HG02610 (cell line): ENCODE data around the gene AATK.
A peak's percentile ranks its signal among the peaks of the same experiment; 100 is the strongest.

Experiments
- ATAC-seq: cut with Tn5 transposase; IDR thresholded peaks from one replicate; pipeline ENCODE4 v1.9.1; 2021; ENCODE audit warnings: mild to moderate bottlenecking, moderate library complexity; ENCODE audit not compliant: unreplicated experiment

AATK gene

DNA sequence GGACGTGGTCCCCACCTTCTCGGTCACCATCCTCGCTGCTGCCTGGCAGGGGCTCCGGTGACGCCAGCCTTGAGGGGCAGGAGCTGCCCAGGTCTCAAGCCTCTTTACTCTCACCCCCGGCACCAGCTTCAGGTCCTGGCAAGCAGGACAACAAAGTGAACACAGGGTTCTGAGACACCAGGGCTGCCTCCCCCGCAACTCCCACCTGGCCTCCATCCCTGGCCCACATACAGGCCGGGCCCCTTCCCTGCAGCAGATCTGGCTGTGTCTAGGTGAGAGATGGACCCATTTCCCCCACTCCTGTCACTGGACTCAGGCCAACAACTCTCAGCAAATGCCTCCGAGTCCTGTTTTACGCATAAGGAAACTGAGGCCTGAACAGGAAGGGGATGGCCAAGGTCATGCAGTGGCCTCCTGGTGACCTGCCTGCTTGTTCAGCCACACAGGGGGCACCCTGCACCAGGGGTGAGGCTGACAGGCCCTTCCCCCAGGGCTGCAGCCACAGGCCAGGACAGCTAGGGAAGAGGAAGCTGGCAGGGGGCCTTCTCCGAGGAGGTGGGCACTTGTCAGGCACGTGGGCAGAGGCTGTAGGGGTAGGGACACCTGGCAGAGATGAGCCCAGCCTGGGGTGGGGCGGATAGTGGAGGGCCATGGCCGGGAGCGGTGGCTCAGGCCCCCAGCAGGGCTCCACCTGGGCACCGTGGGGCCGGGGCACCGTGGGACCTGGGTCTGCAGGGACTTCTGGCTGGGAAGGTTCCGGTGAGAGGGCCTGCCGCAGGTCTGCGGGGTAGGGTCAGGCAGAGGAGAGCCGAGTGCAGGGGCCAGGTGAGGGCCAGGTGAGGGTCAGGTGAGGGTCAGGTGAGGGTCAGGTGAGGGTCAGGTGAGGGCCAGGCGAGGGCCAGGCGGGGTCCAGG, 47.5 kb downstream of the AATK start:
- no peak for ATAC-seq

DNA sequence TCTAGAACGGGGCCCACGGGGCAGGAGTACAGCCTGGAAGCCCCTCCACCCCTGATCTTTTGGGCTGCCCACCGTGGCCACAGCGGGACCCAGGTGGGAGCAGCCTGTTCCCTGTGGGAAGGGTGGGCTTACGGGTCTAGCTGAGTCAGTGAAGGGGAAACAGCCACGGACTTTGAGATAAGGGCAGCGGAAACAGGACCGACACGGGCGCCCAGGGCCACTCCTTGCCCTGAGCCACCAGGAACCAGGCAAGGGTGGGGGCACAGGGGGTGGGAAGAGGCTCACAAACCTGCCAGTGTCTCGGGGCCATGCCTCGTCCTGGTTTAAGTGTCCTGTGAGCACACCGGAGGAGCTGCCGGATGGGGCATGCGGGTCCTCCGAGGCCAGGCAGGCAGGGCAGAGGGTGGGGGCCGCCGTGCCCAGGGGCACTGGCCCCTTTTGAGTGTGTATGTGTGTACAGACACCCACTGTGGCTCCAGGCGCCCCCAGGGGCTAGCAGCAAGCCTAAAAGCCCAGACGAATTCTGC, 48.3 kb downstream of the AATK start:
- no peak for ATAC-seq

DNA sequence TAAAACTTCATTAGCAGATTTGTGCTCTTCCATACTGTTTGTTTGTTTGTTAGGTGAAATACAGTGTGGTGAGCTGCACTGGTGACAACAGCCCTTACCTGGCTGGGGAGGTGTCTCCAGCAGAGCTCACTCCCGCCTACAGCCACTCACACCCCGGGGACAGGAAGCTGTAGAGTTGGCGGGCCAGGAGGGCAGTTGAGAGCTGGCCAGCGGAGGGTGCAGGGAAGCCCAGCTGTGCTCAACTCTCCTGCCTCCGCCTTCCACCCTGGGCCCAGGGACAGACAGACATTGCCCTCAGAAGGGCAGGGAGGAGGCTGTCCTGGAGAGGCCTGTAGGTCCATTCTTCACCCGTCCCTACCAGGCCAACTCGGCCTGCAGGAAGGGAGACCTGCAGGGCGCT, 49.3 kb downstream of the AATK start:
- no peak for ATAC-seq

DNA sequence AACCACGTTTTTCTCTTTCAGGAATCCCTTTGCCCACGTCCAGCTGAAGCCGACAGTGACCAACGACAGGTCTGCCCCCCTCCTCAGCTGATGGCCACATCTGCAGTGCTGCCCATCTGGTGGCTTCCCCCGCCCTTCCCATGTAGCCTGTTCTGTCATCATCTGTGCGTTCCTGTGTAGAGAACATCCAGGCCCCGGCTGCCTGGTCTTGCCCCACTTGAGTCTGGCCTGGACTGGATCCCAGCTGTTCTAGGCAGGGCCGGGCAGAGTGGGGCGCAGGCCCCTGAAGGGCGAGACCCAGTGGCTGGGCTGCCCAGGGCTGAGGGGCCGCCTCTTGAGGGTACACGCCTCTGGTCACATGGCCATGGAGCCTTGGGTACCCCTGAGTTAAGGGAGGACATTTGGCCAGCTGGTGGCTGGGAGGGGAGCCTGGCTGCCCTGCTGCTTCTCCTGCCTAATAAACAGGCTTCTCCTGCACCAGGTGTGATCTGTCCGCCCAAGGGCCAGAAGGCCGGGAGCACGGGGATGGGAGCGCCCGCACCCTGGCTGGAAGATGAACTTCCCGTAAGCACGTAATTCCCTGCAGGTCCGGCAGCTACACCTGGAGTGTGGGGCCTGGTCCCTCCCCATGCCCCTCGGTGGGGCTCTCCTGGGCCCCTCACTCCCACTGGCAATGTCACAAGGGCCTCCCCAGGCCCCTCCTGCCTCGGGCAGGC, 50.1 kb downstream of the AATK start:
- no peak for ATAC-seq

DNA sequence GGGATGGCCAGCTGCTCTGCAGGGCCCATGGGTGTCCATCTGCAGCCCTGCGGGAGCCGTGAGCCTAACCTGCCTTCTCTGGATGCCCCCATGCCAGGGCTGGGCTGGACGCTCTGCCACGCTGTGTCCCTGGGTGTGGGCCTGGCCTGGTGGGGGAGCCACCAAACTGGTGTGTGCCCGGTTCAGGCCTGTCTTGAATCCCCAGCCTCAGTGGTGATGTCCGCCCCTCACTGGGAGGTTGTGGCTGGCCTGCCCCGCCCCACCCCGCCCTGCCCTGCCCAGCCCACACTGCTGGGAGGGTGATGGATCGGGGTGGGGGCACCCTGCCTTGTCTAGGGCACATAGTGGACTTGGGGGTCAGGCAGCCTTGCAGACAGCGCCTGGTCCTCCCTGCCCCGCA, 50.8 kb downstream of the AATK start:
- ATAC-seq, result no peak

DNA sequence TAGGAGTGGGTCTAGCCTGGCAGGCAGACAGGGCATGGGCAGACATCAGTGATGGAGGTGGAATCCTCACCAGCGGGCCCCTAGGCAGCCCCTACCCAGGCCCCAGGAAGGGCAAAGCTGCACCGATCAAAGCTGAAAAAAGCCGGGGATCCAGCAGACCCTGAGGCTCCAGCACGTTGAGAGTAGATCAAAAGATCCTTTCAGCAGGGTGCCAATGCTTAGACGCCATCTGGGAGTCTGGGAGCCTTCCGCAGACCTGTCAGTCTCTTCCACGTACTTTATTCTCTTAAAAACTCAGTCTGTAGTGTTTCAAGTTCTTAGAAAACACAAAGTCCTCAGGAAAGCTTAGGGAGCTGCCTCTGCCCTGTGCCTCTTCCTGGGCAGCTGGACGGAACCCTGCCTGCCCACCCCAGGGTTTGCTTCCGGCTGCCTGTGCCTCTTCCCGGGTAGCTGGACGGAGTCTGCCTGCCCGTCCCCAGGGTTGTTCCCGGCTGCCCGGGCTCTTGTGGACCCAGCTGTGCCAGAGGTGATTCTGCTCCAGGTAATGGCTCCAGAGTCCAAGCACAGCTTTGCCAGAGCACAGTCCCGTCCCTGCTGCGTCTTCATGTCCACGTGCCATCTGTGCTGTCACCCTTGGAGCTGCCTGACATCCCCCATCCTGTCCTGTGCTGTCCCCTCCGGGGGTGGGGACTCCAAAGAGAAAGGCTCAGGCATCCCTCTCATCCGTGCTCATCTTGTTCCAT, 51.5 kb downstream of the AATK start:
- ATAC-seq, result no peak

DNA sequence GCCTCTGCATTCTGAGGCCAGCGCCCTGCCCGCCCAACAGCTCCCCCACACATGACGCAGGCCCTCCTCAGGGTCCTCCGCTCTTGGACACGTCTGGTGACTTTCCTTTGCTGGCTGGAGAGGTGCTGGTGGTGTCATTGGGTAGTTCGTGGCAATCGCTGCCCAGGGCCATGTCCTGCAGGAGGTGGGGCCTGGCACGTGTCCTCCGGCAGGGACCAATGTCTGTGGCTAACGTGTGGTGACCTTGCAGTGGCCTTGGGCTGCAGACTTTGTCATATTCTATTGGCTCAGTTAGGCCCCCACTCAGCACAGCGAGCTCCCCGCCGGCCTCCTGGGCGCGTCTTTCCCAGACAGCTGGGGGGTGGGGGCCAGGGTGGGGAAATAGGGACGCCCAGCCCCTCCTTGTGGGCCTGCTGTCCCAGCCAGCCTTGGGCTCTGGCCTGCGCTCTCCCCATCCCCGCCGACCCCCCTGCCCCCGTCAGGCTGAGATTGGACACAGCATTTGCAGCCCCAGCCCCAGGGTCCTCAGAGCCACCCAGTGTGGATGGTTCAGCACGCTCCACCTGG, 52.8 kb downstream of the AATK start:
- no peak for ATAC-seq

DNA sequence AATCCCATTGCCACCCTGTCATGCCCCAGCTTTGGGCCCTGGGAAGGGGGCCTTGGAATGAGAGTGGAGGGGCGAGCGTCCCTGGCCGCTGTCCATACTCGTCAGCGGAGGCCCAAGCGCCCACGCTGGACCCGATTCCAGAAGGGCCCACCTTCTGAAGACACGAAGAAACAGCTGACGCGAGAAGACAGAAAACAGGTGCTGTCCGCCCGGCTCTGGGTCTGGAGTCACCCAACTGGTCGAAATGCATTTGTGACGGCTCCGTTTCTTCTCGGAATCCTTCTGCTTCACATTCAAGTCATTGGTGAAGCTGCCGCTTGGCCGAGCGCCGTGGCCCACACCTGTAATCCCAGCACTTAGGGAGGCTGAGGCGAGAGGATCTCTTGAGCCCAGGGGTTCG, 53.6 kb downstream of the AATK start:
- ATAC-seq, result no peak

DNA sequence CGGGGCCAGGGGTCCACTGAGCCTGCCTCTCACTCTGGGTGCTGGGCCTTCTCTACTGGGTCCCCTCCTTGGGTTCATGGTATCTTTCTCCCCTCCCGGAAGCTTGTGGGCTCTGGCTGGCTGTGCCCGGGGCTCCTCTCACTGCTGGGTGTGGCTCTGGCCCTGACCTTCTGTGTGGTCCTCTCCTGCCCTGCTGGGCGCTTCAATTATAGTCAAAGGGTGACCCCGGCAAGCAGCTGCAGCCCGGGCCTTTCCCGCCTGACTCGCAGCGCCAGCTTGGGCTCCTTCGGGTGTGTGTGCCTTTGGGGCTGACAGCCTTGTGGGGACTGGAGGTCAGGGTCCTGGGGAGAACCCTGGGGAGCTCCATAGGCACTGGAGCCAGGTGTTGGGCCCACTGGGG, 55.0 kb downstream of the AATK start:
- ATAC-seq, result no peak

DNA sequence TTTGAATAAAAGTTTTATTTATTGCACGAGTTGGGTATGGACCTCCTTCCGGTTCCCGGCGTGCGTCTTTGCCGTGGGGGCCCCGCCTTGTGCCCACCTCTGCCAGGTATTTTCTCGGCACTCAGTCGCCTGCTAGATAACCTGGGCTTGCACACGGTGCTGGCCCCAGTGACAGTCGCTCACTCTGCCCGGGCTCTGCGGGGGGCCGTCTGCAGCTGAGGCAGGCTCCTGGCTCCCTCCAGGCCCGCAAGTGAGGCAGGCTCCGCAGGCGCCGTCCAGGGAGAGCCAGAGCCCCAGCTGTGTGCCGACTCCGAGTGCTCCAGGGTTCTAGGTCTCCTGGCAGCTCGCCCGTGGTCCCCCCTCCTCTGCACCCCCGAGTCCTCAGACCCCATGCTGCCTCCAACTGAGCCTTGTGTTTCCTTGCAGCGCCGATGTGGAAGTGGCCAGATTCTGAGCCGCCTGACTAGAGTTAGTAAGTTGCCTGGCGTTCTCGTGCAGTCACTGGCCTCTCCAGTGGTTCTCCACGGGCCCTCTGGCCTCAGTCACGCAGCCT, 55.5 kb downstream of the AATK start:
- no peak for ATAC-seq

DNA sequence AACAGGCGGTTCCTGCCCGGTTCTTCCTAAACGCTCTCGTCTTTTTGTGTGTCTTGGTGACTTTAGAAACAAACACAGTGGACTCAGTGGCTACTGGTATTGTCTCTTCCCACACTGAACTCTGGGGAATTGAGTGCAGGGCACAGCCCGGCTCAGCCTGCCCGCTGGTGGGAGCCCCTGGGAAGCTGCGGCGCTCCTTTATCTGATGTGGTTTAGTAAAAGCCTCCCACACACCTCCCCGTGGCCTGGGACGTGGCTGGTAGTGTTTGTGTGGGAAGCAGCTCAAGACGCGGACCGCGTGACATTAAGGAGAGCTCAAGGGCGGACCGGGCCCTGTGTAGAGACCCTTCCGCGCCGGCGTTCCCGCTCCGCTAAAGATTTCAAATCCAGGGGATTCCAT, 56.1 kb downstream of the AATK start:
- ATAC-seq, result no peak

DNA sequence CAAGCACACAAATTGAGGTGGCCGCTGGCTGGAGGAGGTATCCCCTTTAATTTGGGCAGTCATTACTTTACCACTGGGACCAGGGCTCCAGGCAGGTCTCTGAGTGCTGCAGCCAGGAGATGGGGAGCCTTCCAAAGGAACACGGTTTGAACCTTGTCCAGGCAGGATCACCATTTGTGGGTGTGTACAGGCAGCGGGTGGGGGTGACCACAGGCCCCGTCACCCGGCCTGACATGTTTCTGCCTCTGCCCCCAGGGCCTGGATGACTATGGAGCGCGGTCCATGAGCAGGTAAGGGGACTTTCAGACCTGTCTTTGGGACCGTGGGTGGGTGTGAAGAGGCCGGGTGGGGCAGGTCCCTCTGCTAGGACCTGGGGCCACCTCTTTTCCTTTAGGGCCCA, 57.8 kb downstream of the AATK start:
- no peak for ATAC-seq

DNA sequence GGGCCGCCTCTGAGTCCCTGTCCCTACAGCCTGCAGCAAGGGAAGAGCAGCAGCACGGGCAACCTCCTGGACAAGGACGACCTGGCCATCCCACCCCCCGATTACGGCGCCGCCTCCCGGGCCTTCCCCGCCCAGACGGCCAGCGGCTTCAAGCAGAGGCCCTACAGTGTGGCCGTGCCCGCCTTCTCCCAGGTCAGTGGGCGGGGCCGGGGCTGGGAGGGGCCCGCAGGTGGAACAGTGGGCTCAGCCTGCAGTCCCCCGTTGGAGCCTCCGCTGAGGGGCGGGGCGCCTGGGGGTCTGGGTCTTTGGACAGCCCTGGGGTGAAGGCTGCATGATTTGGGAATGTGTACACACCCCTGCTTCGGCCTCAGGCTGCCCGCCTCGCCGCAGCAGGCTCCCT, 59.3 kb downstream of the AATK start:
- no peak for ATAC-seq

DNA sequence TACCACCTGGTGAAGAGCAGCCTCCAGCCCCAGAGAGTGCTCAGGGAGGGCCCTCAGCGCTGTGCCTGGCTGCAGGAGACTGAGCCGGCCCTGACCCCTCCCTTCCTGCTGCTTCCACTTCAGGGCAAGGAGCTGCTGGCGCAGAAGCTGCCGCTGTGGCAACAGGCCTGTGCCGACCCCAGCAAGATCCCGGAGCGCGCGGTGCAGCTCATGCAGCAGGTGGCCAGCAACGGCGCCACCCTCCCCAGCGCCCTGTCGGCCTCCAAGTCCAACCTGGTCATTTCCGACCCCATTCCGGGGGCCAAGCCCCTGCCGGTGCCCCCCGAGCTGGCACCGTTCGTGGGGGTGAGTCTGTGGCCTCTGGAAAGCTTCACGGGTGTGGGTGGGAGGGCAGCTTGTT, 62.6 kb downstream of the AATK start:
- ATAC-seq, result no peak

DNA sequence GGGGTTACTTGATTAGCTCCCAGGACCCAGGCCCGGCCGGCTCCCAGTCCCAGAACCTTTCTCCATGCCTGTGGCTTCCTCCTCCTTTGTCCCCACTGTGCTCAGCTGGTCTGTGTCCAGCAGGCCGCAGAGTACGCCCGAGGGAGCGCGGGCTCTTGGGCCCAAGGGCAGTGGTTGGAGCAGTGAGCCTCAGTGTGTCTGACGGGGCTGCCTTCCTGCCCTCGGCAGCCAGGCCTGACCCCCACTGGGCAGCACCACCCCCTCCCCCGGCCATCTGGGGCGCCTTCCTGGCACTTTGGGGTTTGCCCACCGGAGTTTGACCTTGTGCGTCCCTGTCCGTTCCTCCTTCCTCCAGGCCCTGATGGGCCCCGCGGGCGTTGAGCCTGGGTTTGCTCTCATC, 63.2 kb downstream of the AATK start:
- ATAC-seq, result no peak

DNA sequence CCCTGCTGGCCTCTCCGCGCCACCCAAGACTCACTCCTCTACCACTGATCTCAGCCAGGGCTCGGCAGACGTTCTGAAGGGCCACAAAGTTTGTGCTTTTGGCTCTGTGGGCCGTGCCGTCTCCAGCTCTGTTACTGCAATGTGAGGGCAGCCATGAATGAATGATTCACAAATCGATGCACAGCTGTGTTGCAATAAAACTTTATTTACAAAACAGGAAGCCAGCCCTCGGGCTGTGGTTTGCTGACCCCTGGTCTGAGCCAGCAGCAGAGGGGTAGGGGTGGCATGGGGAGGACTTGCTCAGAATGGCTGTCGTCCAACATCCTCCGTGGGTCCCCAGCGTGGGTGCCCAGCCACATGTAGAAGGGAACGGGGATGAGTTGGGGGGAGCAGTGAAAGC, 63.7 kb downstream of the AATK start:
- no peak for ATAC-seq

DNA sequence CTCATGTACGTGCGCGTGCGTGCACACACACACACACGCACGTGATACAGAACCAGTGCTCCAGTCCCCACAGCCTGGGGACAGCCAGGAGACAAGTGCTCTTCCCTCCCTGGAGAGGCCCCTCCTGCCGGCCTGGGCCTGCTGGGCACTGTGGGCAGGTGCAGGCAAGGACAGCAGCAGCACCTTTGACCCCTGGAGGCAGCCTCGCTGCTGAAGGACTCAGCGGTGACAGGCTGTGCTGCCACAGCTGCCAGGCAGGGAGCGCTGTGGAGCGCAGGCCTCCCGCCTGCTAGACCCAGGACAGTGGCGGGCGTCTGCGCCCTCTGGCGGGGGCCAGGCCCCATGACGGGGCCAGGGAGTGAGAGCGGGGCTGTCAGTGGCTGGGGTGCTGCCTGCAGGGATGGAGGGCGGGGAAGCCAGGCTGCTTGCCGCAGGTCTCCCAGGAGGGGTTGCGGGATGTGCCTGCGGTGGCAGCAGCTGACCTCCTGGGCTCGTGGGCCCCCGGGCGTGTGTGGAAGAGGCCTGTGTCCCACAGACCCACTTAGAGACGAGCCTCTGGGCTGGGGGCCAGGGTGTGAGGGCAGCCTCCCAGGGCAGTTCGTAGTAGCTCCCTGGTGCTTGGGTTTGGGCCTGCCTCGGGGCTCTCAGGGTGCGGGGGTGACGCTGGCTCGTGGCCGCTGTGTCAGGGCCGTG, 64.3 kb downstream of the AATK start:
- ATAC-seq, result peak; percentile 84

DNA sequence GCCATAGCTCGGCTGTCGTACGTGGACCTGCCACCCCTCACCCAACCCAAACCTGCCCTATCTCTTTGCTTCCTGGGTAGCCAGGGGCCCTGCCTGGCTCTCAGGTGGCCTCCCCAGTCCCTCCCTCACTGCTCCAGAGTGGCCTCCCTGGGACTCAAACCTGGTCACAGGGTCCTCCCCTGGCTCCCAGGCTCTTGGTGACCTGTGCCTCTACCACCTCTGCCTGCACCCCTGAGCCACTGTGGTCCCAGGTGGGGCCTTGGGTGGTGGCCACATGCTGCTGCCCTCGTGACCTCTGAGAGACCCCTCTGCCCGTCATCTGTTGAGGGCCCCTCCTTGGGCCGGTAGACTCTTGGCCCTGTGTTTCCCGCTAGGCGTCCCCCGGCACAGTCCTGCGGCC, 65.4 kb downstream of the AATK start:
- ATAC-seq, result no peak

DNA sequence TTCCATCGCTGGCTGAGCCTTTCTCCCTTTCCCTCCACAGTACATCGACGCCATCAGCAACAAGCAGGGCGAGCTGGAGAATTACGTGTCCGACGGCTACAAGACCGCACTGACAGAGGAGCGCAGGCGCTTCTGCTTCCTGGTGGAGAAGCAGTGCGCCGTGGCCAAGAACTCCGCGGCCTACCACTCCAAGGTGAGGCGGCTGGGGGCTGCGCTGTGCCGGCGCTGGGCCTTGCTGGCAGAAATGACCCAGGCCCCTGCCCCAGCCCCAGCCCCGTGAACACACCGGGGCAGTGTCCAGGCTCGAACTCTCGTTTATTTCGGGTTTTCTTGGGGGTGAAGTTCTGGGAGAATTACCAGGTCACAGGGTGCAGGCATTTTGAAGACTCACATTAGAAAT, 66.1 kb downstream of the AATK start:
- ATAC-seq, result no peak

DNA sequence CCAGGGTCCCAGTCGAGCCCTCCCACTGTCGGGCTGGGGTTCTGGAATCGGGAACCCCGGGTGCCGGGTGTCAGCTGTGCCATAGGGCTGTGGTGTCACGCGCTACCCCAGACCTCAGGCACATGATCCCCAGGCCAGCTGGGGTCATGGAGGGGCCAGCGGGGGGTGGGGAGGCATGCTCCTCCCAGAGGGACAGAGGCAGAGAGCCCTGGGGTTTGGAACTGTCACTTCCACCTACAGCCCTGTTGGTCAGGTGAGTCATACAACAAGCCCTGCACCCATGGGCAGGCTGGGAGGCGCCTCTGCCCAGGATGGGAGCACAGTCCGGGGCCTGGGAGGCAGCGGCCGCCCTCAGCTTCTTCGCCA, 68.1 kb downstream of the AATK start:
- ATAC-seq, result no peak
